ENCODE measurements around the gene OMP.

The OMP gene

DNA sequence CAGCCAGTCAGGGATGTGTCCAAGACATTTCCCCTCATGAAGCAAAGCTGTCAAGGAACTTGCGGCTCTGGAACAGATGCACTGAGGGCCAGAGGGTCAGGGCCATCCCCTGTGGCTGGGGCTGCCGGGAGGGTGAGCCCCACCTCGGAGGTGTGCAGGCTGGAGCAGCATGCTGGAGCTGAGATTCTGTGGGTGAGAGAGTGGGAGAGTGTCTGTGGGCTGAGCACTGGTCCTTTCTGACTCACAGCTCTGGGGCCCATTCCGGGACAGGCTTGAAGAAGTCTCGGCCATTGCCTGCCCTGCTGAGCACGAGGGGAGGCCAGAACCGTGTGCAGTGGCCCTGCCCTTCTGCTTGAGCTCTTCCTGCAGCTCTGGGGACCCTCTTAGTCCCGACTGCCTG, 2.1 kb downstream of the OMP start:
- in situ Hi-C loops (cut with MboI; ENCODE audit: low pct_unique_long_range_greater_than_20kb, low sequenced_read_pairs, unreplicated experiment), result no loop called here
- no peak for DNase-seq (ENCODE audit: low spot score)
- no peak for TF ChIP-seq CTCF (IDR thresholded peaks at IDR 0.05; ENCODE audit: extremely low read depth, insufficient read depth, missing control alignments)

DNA sequence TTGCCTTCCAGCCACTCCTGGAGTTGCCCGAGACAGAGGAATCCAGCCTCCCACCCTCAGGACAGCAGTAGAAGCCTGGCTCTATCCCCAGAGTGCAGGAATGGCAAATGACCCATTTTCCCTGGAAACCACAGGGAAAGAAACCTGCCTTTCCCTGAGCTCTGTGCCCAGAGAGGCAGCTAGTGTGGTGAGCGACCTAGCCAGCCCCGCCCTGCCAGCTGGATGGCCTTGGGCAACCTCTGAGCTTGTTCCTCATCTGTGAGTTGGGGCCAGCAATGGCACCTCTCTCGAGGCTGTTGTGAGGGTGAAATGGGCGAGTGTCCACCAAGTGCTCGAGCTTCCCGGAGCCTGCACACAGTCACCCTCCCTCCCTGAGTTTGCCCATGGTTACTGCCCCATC, 3.7 kb downstream of the OMP start:
- in situ Hi-C loops (cut with MboI; ENCODE audit: low pct_unique_long_range_greater_than_20kb, low sequenced_read_pairs, unreplicated experiment), result no loop called here
- TF ChIP-seq CTCF (IDR thresholded peaks at IDR 0.05; ENCODE audit: extremely low read depth, insufficient read depth, missing control alignments), result no peak
- no peak for DNase-seq (ENCODE audit: low spot score)

- DNase-seq (ENCODE audit: low spot score), result no peak
- TF ChIP-seq CTCF (IDR thresholded peaks at IDR 0.05; ENCODE audit: extremely low read depth, insufficient read depth, missing control alignments), result no peak
- in situ Hi-C loops (cut with MboI; ENCODE audit: low pct_unique_long_range_greater_than_20kb, low sequenced_read_pairs, unreplicated experiment), result no loop called here
Observed at GRCh38 chr11:77106759-77107158, 4.1 kb downstream of the OMP start.

GRCh38 chr11:77107950-77108349, 5.3 kb downstream of the OMP start:
- no peak for TF ChIP-seq CTCF (IDR thresholded peaks at IDR 0.05; ENCODE audit: extremely low read depth, insufficient read depth, missing control alignments)
- DNase-seq (ENCODE audit: low spot score), result no peak
- in situ Hi-C loops (cut with MboI; ENCODE audit: low pct_unique_long_range_greater_than_20kb, low sequenced_read_pairs, unreplicated experiment), result no loop called here

DNA sequence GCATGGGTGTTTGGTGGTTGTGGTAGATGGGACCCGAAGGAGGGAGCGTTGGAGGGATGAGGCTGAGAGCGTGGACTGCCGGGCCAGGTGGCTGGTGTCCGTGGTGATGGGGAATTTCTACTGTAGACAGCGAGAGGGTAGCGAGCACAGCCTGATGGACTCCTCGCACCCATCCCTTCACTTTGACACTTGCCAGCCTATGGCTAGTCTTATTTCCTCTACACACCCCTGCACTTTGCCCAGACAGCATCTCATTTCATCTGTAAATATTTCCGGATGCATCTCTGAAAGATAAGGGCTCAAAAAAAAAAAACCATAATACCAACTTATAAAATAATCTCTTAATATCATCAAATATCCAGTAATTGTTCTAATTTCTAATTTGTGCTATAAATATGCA, 5.8 kb downstream of the OMP start:
- no peak for DNase-seq (ENCODE audit: low spot score)
- TF ChIP-seq CTCF (IDR thresholded peaks at IDR 0.05; ENCODE audit: extremely low read depth, insufficient read depth, missing control alignments), result no peak
- in situ Hi-C loops (cut with MboI; ENCODE audit: low pct_unique_long_range_greater_than_20kb, low sequenced_read_pairs, unreplicated experiment), result no loop called here

DNA sequence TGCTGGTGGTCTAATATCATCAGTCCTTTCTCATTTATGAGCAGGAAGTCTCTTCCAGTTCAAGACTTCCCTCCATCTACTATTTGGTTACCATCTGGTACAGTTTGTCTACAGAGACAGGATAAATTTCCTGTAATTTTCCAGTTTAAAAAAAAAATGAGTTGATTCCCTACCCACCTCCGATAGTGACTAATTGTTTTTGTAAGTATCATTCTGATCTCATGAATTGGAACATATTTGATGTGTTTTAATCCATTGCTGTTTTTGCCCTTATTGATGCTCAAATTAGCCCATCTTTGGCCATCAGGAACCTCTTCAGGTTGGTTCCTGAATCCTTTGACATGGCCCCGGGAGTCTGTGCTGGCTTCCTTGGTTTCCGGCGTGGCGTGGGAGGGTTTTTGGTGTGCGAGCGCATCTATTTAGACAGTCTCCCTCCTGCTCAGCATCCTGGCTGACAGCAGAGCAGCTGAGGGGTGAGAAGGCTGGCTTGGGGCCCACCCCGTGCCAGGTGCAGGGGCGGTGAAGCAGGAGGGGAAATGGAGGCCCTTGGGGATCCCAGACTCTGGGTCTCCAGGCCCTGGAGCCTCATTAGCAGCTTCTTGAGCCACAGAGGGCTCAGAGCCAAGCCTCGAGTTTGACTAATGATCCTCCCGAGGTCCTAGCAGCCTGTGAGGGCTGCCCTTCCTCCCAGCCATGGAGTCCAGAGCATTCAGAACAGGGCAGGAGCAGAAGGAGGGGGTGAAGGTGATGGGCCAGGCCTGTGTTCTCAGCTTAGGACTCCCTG, 6.8 kb downstream of the OMP start:
- DNase-seq (ENCODE audit: low spot score), result no peak
- no peak for TF ChIP-seq CTCF (IDR thresholded peaks at IDR 0.05; ENCODE audit: extremely low read depth, insufficient read depth, missing control alignments)
- in situ Hi-C loops (cut with MboI; ENCODE audit: low pct_unique_long_range_greater_than_20kb, low sequenced_read_pairs, unreplicated experiment), result no loop called here

Measured in GM13977 (cell line).